GM03348 (cell line): Measurements from ENCODE around the gene RRAS.

Source experiments
- DNase-seq: peaks from one replicate; pipeline ENCODE4 v3.0.0; 2012; ENCODE audit warnings: low spot score

The RRAS gene

GRCh38 chr19:49594993-49595818 is 44.7 kb downstream of the RRAS start:
- DNase-seq: no peak

GRCh38 chr19:49594157-49594992 is 45.6 kb downstream of the RRAS start:
- no peak for DNase-seq

GRCh38 chr19:49593233-49594113 is 46.5 kb downstream of the RRAS start:
- peak; percentile 100 for DNase-seq

GRCh38 chr19:49592486-49593232 is 47.3 kb downstream of the RRAS start:
- no peak for DNase-seq

- peak; percentile 62 for DNase-seq
These were observed 48.0 kb downstream of the RRAS start for GRCh38 chr19:49591731-49592485.

- peak; percentile 92 for DNase-seq
These were observed 48.8 kb downstream of the RRAS start, which contains the start of gene PRR12 for GRCh38 chr19:49590971-49591730. PRR12 (plus strand) TSS chr19:49591182; CDS start chr19:49591655, 473 bp downstream.

GRCh38 chr19:49590071-49590970 is 49.6 kb downstream of the RRAS start:
- peak; percentile 97 for DNase-seq

- DNase-seq: no peak
These were observed 50.4 kb downstream of the RRAS start for GRCh38 chr19:49589502-49589905.

- DNase-seq: no peak
These were observed 51.4 kb downstream of the RRAS start for GRCh38 chr19:49588365-49589122.

- DNase-seq: no peak
These were observed 52.7 kb downstream of the RRAS start for GRCh38 chr19:49587227-49587626.
